ENCODE results near the gene ZNF491.
A peak's percentile ranks its signal among the peaks of the same experiment; 100 is the strongest.
"Not testable (repeated sequence)": the region's sequence is repeated elsewhere in the genome, so short reads cannot be mapped to it uniquely, and the experiment has no call there.

Gene ZNF491

GRCh38 chr19:11766597-11767591, 31.4 kb upstream of the ZNF491 start, which contains the start of gene ZNF441:
Gene ZNF441 (plus strand): TSS chr19:11767000. CDS start chr19:11767194, 194 bp downstream.
- Histone ChIP-seq H3K18ac (ENCODE audit: low read depth in 1 of 2, low read length in 2 of 2) (peak within 1 kb of the TSS; percentile 95 to 97), H3K79me1 (replicated peaks; ENCODE audit: low read length, poor library complexity, severe bottlenecking) (peaks cover 9% of the 10 kb centered on the region), H3K14ac (ENCODE audit: low read length in 2 of 2) (peak within 1 kb of the TSS in 1 of 2 experiments; percentile 81), H2AK5ac (ENCODE audit: low read length, severe bottlenecking) (no peak within 1 kb of the TSS), H4K91ac (ENCODE audit: low read length) (peak within 1 kb of the TSS; percentile 90), H2BK5ac (ENCODE audit: low read depth, low read length, poor library complexity, severe bottlenecking) (peak within 1 kb of the TSS; percentile 76), H3K9ac (ENCODE audit: low read length) (peak within 1 kb of the TSS; percentile 98), H3K27me3 (ENCODE audit: control insufficient read depth in 1 of 2, insufficient read depth in 1 of 2, low read length in 2 of 2) (no peaks in the 10 kb centered on the region), H3K36me3 (ENCODE audit: control insufficient read depth in 1 of 2, insufficient read depth in 2 of 2, low read depth in 1 of 2, low read length in 2 of 2) (peaks cover 0 to 3% of the 10 kb centered on the region in 2 experiments), H2BK12ac (ENCODE audit: low read length in 2 of 2) (no peak within 1 kb of the TSS), H3K4me3 (ENCODE audit: insufficient read depth in 1 of 2, low read depth in 1 of 2, low read length in 2 of 2) (peak within 1 kb of the TSS; percentile 66 to 94), H3K4ac (ENCODE audit: low read depth in 1 of 2, low read length in 2 of 2) (peak within 1 kb of the TSS in 1 of 2 experiments; percentile 95), H2BK120ac (ENCODE audit: low read depth, low read length) (peak within 1 kb of the TSS; percentile 34), H3K27ac (ENCODE audit: low read length, poor library complexity, severe bottlenecking) (peak within 1 kb of the TSS; percentile 70), H3K9me3 (ENCODE audit: control insufficient read depth, low read length) (peaks cover 24% of the 10 kb centered on the region), H2BK15ac (ENCODE audit: low read depth, poor library complexity, severe bottlenecking) (peak within 1 kb of the TSS; percentile 90), H3K4me2 (ENCODE audit: low read length, poor library complexity, severe bottlenecking) (peak within 1 kb of the TSS; percentile 92), H3K23ac (ENCODE audit: low read length in 2 of 2) (peak within 1 kb of the TSS; percentile 79 to 85), H3K4me1 (ENCODE audit: control insufficient read depth, insufficient read depth, low read depth, low read length) (peaks cover 9% of the 10 kb centered on the region), H2AFZ (ENCODE audit: low read depth, low read length) (peak within 1 kb of the TSS; percentile 99), H4K8ac (ENCODE audit: low read length) (peak within 1 kb of the TSS; percentile 98)
- WGBS = 3% methylated on average over 50 of the region's 61 CpGs
- DNase-seq = peak; percentile 95

GRCh38 chr19:11767633-11768133, 30.6 kb upstream of the ZNF491 start:
- Histone ChIP-seq H2BK12ac (ENCODE audit: low read length in 2 of 2) (no peak overlapping the region), H4K8ac (ENCODE audit: low read length) (peak overlapping the region; percentile 47), H3K4me3 (ENCODE audit: insufficient read depth in 1 of 2, low read depth in 1 of 2, low read length in 2 of 2) (peak overlapping the region; percentile 66 to 94), H3K9me3 (ENCODE audit: control insufficient read depth, low read length) (peaks cover 31% of the 10 kb centered on the region), H3K4me1 (ENCODE audit: control insufficient read depth, insufficient read depth, low read depth, low read length) (peaks cover 9% of the 10 kb centered on the region), H3K36me3 (ENCODE audit: control insufficient read depth in 1 of 2, insufficient read depth in 2 of 2, low read depth in 1 of 2, low read length in 2 of 2) (peaks cover 0 to 3% of the 10 kb centered on the region in 2 experiments), H3K9ac (ENCODE audit: low read length) (peak overlapping the region; percentile 98), H2AK5ac (ENCODE audit: low read length, severe bottlenecking) (no peak overlapping the region), H2BK15ac (ENCODE audit: low read depth, poor library complexity, severe bottlenecking) (peak overlapping the region; percentile 90), H3K4ac (ENCODE audit: low read depth in 1 of 2, low read length in 2 of 2) (no peak overlapping the region), H2AFZ (ENCODE audit: low read depth, low read length) (peak overlapping the region; percentile 83), H3K27me3 (ENCODE audit: control insufficient read depth in 1 of 2, insufficient read depth in 1 of 2, low read length in 2 of 2) (no peaks in the 10 kb centered on the region), H3K14ac (ENCODE audit: low read length in 2 of 2) (no peak overlapping the region), H2BK5ac (ENCODE audit: low read depth, low read length, poor library complexity, severe bottlenecking) (no peak overlapping the region), H3K23ac (ENCODE audit: low read length in 2 of 2) (peak overlapping the region in 1 of 2 experiments; percentile 85), H3K18ac (ENCODE audit: low read depth in 1 of 2, low read length in 2 of 2) (peak overlapping the region in 1 of 2 experiments; percentile 95), H4K91ac (ENCODE audit: low read length) (peak overlapping the region; percentile 90), H3K4me2 (ENCODE audit: low read length, poor library complexity, severe bottlenecking) (peak overlapping the region; percentile 92), H3K79me1 (replicated peaks; ENCODE audit: low read length, poor library complexity, severe bottlenecking) (peaks cover 12% of the 10 kb centered on the region), H3K27ac (ENCODE audit: low read length, poor library complexity, severe bottlenecking) (peak overlapping the region; percentile 70), H2BK120ac (ENCODE audit: low read depth, low read length) (no peak overlapping the region)
- 54% methylated on average over 18 of the region's 20 CpGs for WGBS
- peak; percentile 56 for DNase-seq

- Histone ChIP-seq H3K18ac (ENCODE audit: low read depth in 1 of 2, low read length in 2 of 2) (no peak overlapping the region), H3K79me1 (replicated peaks; ENCODE audit: low read length, poor library complexity, severe bottlenecking) (peaks cover 16% of the 10 kb centered on the region), H3K4me3 (ENCODE audit: insufficient read depth in 1 of 2, low read depth in 1 of 2, low read length in 2 of 2) (peak overlapping the region in 1 of 2 experiments; percentile 6), H2BK15ac (ENCODE audit: low read depth, poor library complexity, severe bottlenecking) (no peak overlapping the region), H2BK120ac (ENCODE audit: low read depth, low read length) (no peak overlapping the region), H3K27me3 (ENCODE audit: control insufficient read depth in 1 of 2, insufficient read depth in 1 of 2, low read length in 2 of 2) (no peaks in the 10 kb centered on the region), H4K8ac (ENCODE audit: low read length) (no peak overlapping the region), H3K4me2 (ENCODE audit: low read length, poor library complexity, severe bottlenecking) (no peak overlapping the region), H3K9ac (ENCODE audit: low read length) (no peak overlapping the region), H2AK5ac (ENCODE audit: low read length, severe bottlenecking) (no peak overlapping the region), H3K23ac (ENCODE audit: low read length in 2 of 2) (no peak overlapping the region), H3K27ac (ENCODE audit: low read length, poor library complexity, severe bottlenecking) (no peak overlapping the region), H3K36me3 (ENCODE audit: control insufficient read depth in 1 of 2, insufficient read depth in 2 of 2, low read depth in 1 of 2, low read length in 2 of 2) (peaks cover 0 to 3% of the 10 kb centered on the region in 2 experiments), H3K4ac (ENCODE audit: low read depth in 1 of 2, low read length in 2 of 2) (no peak overlapping the region), H2BK12ac (ENCODE audit: low read length in 2 of 2) (no peak overlapping the region), H2AFZ (ENCODE audit: low read depth, low read length) (no peak overlapping the region), H3K14ac (ENCODE audit: low read length in 2 of 2) (no peak overlapping the region), H3K9me3 (ENCODE audit: control insufficient read depth, low read length) (peaks cover 38% of the 10 kb centered on the region), H4K91ac (ENCODE audit: low read length) (no peak overlapping the region), H3K4me1 (ENCODE audit: control insufficient read depth, insufficient read depth, low read depth, low read length) (peaks cover 9% of the 10 kb centered on the region), H2BK5ac (ENCODE audit: low read depth, low read length, poor library complexity, severe bottlenecking) (no peak overlapping the region)
- WGBS = 92% methylated on average over 1 of the region's 4 CpGs
- DNase-seq = no peak
Observed at GRCh38 chr19:11769995-11770394, 28.3 kb upstream of the ZNF491 start.

GRCh38 chr19:11771520-11771919, 26.8 kb upstream of the ZNF491 start:
- not testable (repeated sequence) for DNase-seq; H3K4me2 ChIP-seq (ENCODE audit: low read length, poor library complexity, severe bottlenecking); H2BK15ac ChIP-seq (ENCODE audit: low read depth, poor library complexity, severe bottlenecking); H3K27me3 ChIP-seq (ENCODE audit: control insufficient read depth in 1 of 2, insufficient read depth in 1 of 2, low read length in 2 of 2); H2AFZ ChIP-seq (ENCODE audit: low read depth, low read length); H3K23ac ChIP-seq (ENCODE audit: low read length in 2 of 2); H3K9ac ChIP-seq (ENCODE audit: low read length); H2BK5ac ChIP-seq (ENCODE audit: low read depth, low read length, poor library complexity, severe bottlenecking); H3K4me1 ChIP-seq (ENCODE audit: control insufficient read depth, insufficient read depth, low read depth, low read length); H2AK5ac ChIP-seq (ENCODE audit: low read length, severe bottlenecking); H3K36me3 ChIP-seq (ENCODE audit: control insufficient read depth in 1 of 2, insufficient read depth in 2 of 2, low read depth in 1 of 2, low read length in 2 of 2); H4K91ac ChIP-seq (ENCODE audit: low read length); H3K4me3 ChIP-seq (ENCODE audit: insufficient read depth in 1 of 2, low read depth in 1 of 2, low read length in 2 of 2); H2BK120ac ChIP-seq (ENCODE audit: low read depth, low read length); H3K4ac ChIP-seq (ENCODE audit: low read depth in 1 of 2, low read length in 2 of 2); H3K18ac ChIP-seq (ENCODE audit: low read depth in 1 of 2, low read length in 2 of 2); H2BK12ac ChIP-seq (ENCODE audit: low read length in 2 of 2); H3K14ac ChIP-seq (ENCODE audit: low read length in 2 of 2); H3K27ac ChIP-seq (ENCODE audit: low read length, poor library complexity, severe bottlenecking); H4K8ac ChIP-seq (ENCODE audit: low read length)
- H3K9me3 ChIP-seq (ENCODE audit: control insufficient read depth, low read length) = peaks cover 50% of the 10 kb centered on the region
- WGBS = 68% methylated on average over 11 of the region's 11 CpGs
- peaks cover 21% of the 10 kb centered on the region for H3K79me1 ChIP-seq (replicated peaks; ENCODE audit: low read length, poor library complexity, severe bottlenecking)

Measured in mesenchymal stem cell (in vitro differentiated cells and primary cell).